Body of pancreas (tissue), 4 donors: ENCODE results near the gene USP16. TPM values are rescaled to one million over a fixed set of nuclear protein-coding genes. Genes with fewer than 3 reads are reported as not detected.
A peak's percentile ranks its signal among the peaks of the same experiment; 100 is the strongest.

ENCODE experiments used
- ATAC-seq: fragments of 150-250 bp; one replicate; pipeline ENCODE4 v1.9.1; 2016
- DNase-seq, 4 donors: peaks; one replicate each; pipeline ENCODE4 v3.0.0-alpha.2; 2019
- H3K27ac ChIP-seq, 4 donors: fragments of 200-600 bp; sonication (generic); 1 replicate in 3 of 4; 2 replicates in 1 of 4; pipeline versions ENCODE4 v1.5.1 to v1.6.1; 2016 to 2019; ENCODE audit warnings: mild to moderate bottlenecking in 1 of 4, mixed read lengths in 1 of 4, moderate library complexity in 1 of 4
- H3K27me3 ChIP-seq, 2 donors: fragments of 200-600 bp; sonication (generic); one replicate each; pipeline ENCODE4 v1.6.0; 2016; ENCODE audit warnings: mild to moderate bottlenecking in 1 of 2
- H3K36me3 ChIP-seq, 2 donors: fragments of 200-600 bp; sonication (generic); replicated peaks in 1 of 2; 2 replicates each; pipeline ENCODE4 v1.5.1; 2016; ENCODE audit warnings: low read depth in 2 of 2; ENCODE audit not compliant: insufficient read depth in 1 of 2
- H3K4me1 ChIP-seq: fragments of 200-600 bp; sonication (generic); one replicate; pipeline ENCODE4 v1.6.0; 2016
- H3K4me3 ChIP-seq, 2 donors: fragments of 200-600 bp; sonication (generic); 1 replicate in 1 of 2; 2 replicates in 1 of 2; pipeline ENCODE4 v1.5.1; 2016 to 2019
- H3K9me3 ChIP-seq, 3 donors: fragments of 200-600 bp; sonication (generic); 1 replicate in 2 of 3; 2 replicates in 1 of 3; pipeline ENCODE4 v1.5.1; 2016
- POLR2A ChIP-seq, 3 donors: fragments of 450-650 bp; IDR thresholded peaks; one replicate each; pipeline ENCODE4 v1.6.1; 2016; ENCODE audit warnings: antibody characterized with exemption in 3 of 3, mild to moderate bottlenecking in 2 of 3
- WGBS, 2 donors: methylation state at CpG; one replicate each; pipeline ENCODE4 v1.1.5; 2017; 5-methylcytosine and 5-hydroxymethylcytosine counted together
- intact Hi-C: fragments of 100-400 bp; cut with DNase I; formaldehyde crosslinking; loops from one replicate; pipeline ENCODE4 v1.15.1; 2023
- total RNA-seq, 2 donors: library from RNA; depleted of rRNA; stranded (reverse); fragments of >200 nt; gene quantifications; one replicate each; pipeline ENCODE4 v1.1.0, GENCODE V29; 2016
- TF ChIP-seq, protein P1 (sequence below), 7 experiments: fragments of 450-650 bp in 4 of 7; fragments of 200-600 bp in 3 of 7; sonication (generic) in 3 of 7; IDR thresholded peaks; one replicate each; pipeline ENCODE4 v1.5.1; 2016 to 2019; ENCODE audit warnings: antibody characterized with exemption in 7 of 7

USP16 gene
- total RNA-seq, 2 donors from 2014 or later = 17.5 to 24.1 TPM

DNA sequence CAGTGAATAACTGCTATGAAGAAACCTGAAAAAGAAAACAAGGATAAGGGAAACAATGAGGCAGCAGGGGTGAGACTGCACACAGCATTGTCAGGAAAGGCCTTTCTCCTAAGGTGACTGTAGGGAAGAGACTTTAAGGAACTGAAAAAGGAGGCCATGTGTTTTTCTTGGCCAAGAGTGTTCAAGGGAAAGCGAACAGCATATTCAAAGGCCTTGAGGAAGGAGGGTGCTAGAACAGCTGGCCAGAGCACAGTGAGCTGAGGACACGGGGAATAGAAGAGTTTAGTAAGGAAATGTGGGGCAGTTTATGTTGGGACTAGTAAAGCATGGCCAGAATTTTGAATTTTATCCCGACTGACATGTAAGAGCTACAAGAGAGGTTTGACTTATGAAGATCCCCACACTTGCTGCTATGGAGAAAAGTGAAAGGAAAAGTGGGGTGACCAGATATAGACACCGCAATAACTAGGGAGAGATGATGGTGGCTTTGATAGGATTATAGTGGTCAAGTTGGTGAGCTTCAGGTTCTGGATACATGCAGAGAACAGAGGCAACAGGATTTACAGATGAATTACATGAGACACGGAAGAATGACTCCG is 6.7 kb upstream of the USP16 start:
- peak overlapping the region in 1 of 4 donors; percentile 16 for H3K27ac ChIP-seq

DNA sequence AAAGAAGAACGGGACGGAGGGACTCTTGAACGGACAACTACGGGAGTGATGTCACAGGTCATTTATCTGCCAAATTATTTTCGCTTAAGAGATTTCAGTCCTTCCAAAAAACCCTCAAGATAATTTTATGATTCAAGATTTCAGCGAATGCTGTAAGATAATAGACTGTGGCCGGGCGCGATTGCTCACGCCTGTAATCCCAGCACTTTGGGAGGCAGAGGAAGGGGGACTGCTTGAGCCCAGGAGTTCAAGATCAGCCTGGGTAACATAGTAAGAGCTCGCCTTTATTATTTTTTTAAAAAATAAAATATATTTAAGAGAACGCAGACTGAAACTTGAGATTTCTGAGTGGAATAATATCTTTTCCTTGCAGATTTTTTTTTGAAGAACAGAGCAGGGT is 5.9 kb upstream of the USP16 start:
- H3K27ac ChIP-seq = peak overlapping the region; percentile 45 to 82 (median 79)
- H3K4me1 ChIP-seq = peaks cover 20% of the 10 kb centered on the region
- H3K36me3 ChIP-seq = no peaks in the 10 kb centered on the region
- ATAC-seq (peak; percentile 27), DNase-seq (no peak)
- WGBS, 2 donors = 8 to 14% methylated on average over 12 of the region's 12 CpGs
- TF ChIP-seq POLR2A (IDR thresholded peaks at IDR 0.05) = no peak
- no peaks in the 10 kb centered on the region for H3K27me3 ChIP-seq
- H3K4me3 ChIP-seq = peak overlapping the region; percentile 97
- intact Hi-C loops = no loop called here
- no peaks in the 10 kb centered on the region for H3K9me3 ChIP-seq

More for the DNA sequence above, 6.7 kb upstream of the USP16 start:
- no peak for TF ChIP-seq POLR2A (IDR thresholded peaks at IDR 0.05)
- TF ChIP-seq, protein P1, sequence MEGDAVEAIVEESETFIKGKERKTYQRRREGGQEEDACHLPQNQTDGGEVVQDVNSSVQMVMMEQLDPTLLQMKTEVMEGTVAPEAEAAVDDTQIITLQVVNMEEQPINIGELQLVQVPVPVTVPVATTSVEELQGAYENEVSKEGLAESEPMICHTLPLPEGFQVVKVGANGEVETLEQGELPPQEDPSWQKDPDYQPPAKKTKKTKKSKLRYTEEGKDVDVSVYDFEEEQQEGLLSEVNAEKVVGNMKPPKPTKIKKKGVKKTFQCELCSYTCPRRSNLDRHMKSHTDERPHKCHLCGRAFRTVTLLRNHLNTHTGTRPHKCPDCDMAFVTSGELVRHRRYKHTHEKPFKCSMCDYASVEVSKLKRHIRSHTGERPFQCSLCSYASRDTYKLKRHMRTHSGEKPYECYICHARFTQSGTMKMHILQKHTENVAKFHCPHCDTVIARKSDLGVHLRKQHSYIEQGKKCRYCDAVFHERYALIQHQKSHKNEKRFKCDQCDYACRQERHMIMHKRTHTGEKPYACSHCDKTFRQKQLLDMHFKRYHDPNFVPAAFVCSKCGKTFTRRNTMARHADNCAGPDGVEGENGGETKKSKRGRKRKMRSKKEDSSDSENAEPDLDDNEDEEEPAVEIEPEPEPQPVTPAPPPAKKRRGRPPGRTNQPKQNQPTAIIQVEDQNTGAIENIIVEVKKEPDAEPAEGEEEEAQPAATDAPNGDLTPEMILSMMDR (IDR thresholded peaks at IDR 0.05) = no peak
- ATAC-seq = no peak
- intact Hi-C loops = no loop called here
- Histone ChIP-seq H3K27me3 (no peaks in the 10 kb centered on the region), H3K4me3 (no peak overlapping the region), H3K36me3 (no peaks in the 10 kb centered on the region), H3K4me1 (peaks cover 20% of the 10 kb centered on the region), H3K9me3 (no peaks in the 10 kb centered on the region)
- WGBS, 2 donors = 59 to 69% methylated on average over 6 of the region's 6 CpGs
- no peak for DNase-seq

DNA sequence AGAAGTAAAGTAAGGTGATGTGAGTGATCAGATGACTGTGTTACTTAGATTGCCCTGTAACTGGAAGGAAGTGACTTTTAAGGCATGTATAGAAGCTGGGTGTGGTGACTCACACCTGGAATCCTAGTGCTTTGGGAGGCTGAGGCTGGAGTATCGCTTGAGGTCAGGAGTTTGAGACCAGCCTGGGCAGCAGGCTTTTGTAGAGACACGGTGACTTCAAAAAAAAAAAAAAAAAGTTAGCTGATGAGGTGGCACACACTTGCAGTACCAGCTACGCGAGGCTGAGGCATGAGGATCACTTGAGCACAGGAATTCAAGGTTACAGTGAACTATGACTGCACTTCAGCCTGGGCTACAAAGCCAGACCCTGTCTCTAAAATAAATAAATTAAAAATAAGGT is 2.3 kb upstream of the USP16 start:
- TF ChIP-seq, protein P1 (IDR thresholded peaks at IDR 0.05) = no peak
- no peak for TF ChIP-seq POLR2A (IDR thresholded peaks at IDR 0.05)
- 63 to 67% methylated on average over 4 of the region's 4 CpGs for WGBS, 2 donors
- Histone ChIP-seq H3K36me3 (no peaks in the 10 kb centered on the region), H3K4me3 (no peak overlapping the region), H3K9me3 (no peaks in the 10 kb centered on the region), H3K27me3 (no peaks in the 10 kb centered on the region), H3K4me1 (peaks cover 30% of the 10 kb centered on the region), H3K27ac (no peak overlapping the region)
- intact Hi-C loops = no loop called here
- no peak for DNase-seq
- ATAC-seq = no peak

DNA sequence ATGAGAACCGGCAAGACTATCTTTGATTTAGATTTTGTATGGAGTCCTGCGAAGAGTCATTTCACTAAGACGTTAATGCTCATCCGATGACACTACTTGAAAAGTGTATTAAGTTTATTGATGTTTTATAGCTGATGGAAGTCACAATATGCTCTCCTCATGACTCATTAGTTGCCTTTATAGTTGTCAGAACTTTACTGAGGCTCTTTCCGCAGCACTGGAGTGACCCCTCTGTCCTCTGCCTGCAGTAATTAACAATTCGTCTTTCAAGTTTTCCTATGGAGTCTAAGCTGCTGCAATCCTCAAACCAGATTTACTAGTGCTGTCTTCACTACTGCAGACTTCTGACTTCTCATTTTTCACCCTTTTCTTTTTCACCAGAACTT is 853 bp downstream of the USP16 start:
- H3K36me3 ChIP-seq = no peaks in the 10 kb centered on the region
- H3K9me3 ChIP-seq = no peaks in the 10 kb centered on the region
- WGBS, 2 donors = 0 to 1% methylated on average over 6 of the region's 6 CpGs
- peak overlapping the region; percentile 33 to 35 for H3K4me3 ChIP-seq
- DNase-seq = no peak
- TF ChIP-seq, protein P1 (IDR thresholded peaks at IDR 0.05) = no peak
- TF ChIP-seq POLR2A (IDR thresholded peaks at IDR 0.05) = no peak
- no peak for ATAC-seq
- no peaks in the 10 kb centered on the region for H3K27me3 ChIP-seq
- H3K27ac ChIP-seq = peak overlapping the region; percentile 91 to 98 (median 94)
- H3K4me1 ChIP-seq = peaks cover 11% of the 10 kb centered on the region
- intact Hi-C loops = no loop called here

DNA sequence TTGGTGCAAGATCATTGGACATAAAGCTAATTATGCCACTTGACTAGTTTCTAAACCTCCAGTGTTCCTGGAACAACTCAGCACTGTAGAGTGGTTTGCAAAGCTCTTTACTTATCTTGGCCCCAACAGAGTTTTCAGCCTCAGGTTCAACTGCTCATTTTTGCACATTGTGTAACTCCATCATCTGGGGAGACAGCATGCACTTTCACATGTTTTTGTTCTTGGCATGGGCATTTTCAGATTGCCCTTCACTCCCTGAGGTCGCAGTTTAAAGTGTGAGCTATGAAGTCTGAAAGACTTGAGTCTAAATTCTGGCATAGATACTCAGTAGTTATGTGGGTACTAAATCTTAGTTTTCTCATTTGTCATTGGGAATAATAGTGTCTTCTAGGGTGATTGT is 5.1 kb downstream of the USP16 start:
- intact Hi-C loops = no loop called here
- TF ChIP-seq, protein P1 (IDR thresholded peaks at IDR 0.05) = no peak
- no peak for TF ChIP-seq POLR2A (IDR thresholded peaks at IDR 0.05)
- no peak for DNase-seq
- Histone ChIP-seq H3K4me3 (no peak overlapping the region), H3K4me1 (peaks cover 11% of the 10 kb centered on the region), H3K27me3 (no peaks in the 10 kb centered on the region), H3K36me3 (peaks cover 5 to 9% of the 10 kb centered on the region in 2 donors), H3K9me3 (no peaks in the 10 kb centered on the region), H3K27ac (no peak overlapping the region)
- ATAC-seq = no peak
- WGBS, 2 donors = 60 to 85% methylated on average over 1 of the region's 1 CpG
